HUES64 (cell line): ENCODE data around the gene ZNF268.
"Not testable (repeated sequence)": the region's sequence is repeated elsewhere in the genome, so short reads cannot be mapped to it uniquely, and the experiment has no call there.

Experiments used
- H3K27ac ChIP-seq: 2 replicates; pipeline ENCODE4 v1.7.0; 2013; ENCODE audit warnings: low read depth, low read length, inconsistent platforms
- H3K27me3 ChIP-seq: 2 replicates; pipeline ENCODE4 v1.6.1; 2013; ENCODE audit warnings: mild to moderate bottlenecking, low read length; ENCODE audit not compliant: insufficient read depth
- H3K36me3 ChIP-seq: 2 replicates; pipeline ENCODE4 v1.6.1; 2013; ENCODE audit warnings: mild to moderate bottlenecking, low read length; ENCODE audit not compliant: insufficient read depth
- H3K4me1 ChIP-seq: 2 replicates; pipeline ENCODE4 v1.6.1; 2013; ENCODE audit warnings: mild to moderate bottlenecking, low read length, moderate library complexity; ENCODE audit not compliant: insufficient read depth
- H3K4me3 ChIP-seq: 2 replicates; pipeline ENCODE4 v1.5.1; 2013; ENCODE audit warnings: mild to moderate bottlenecking, low read length, moderate library complexity
- H3K9ac ChIP-seq: 2 replicates; pipeline ENCODE4 v1.6.1; 2013; ENCODE audit warnings: mild to moderate bottlenecking, low read depth, low read length
- H3K9me3 ChIP-seq: 2 replicates; pipeline ENCODE4 v1.6.1; 2013; ENCODE audit warnings: low read depth, low read length; ENCODE audit not compliant: insufficient read depth
- WGBS: fragments of 150-250, 120-280 bp; methylation state at CpG from one replicate; pipeline ENCODE4 v1.1.7; 2013; ENCODE audit warnings: missing lambda C conversion rate; 5-methylcytosine and 5-hydroxymethylcytosine counted together

The ZNF268 gene

DNA sequence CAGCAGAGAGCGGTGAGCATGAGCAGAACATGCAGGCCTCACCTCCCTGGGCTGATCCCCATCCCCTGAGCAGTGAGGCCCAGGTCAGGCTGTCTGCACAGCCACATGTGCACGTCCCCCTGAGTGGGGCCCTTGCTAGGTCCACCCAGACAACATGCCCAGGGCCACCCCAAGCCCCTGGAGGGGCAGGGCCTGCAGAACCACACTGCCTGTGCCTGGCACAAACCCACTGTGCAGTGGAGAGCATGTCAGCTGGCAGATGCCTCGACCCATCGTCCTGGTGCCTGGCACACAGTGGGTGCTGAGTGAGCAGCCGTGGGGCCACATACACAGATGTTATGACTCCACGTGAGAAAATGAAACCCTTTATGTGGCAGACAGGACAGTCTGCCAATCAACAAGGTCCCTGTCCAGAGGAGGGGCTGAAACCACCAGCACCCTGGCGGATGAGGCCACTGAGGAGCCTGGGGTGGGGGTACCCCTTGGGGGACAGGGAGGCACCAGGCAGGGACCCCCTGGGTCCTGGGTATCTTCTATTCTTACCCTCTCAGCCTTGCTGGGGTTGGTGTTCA is 46.1 kb downstream of the ZNF268 start:
- no peak overlapping the region for H3K4me3 ChIP-seq
- peaks cover 91% of the 10 kb centered on the region for H3K9me3 ChIP-seq
- no peak overlapping the region for H3K27ac ChIP-seq
- H3K36me3 ChIP-seq = no peaks in the 10 kb centered on the region
- no peaks in the 10 kb centered on the region for H3K27me3 ChIP-seq
- H3K9ac ChIP-seq = no peak overlapping the region
- no peaks in the 10 kb centered on the region for H3K4me1 ChIP-seq
- WGBS = 71% methylated on average over 7 of the region's 7 CpGs

GRCh38 chr12:133231001-133231400 is 49.7 kb downstream of the ZNF268 start:
- H3K27me3 ChIP-seq = no peaks in the 10 kb centered on the region
- no peaks in the 10 kb centered on the region for H3K36me3 ChIP-seq
- H3K9me3 ChIP-seq = peaks cover 90% of the 10 kb centered on the region
- H3K27ac ChIP-seq = no peak overlapping the region
- no peak overlapping the region for H3K4me3 ChIP-seq
- H3K4me1 ChIP-seq = no peaks in the 10 kb centered on the region
- no peak overlapping the region for H3K9ac ChIP-seq
- 72% methylated on average over 3 of the region's 3 CpGs for WGBS

GRCh38 chr12:133233006-133233405 is 51.7 kb downstream of the ZNF268 start:
- Histone ChIP-seq H3K9me3 (peaks cover 84% of the 10 kb centered on the region), H3K27me3 (no peaks in the 10 kb centered on the region), H3K4me3 (no peak overlapping the region), H3K4me1 (no peaks in the 10 kb centered on the region), H3K36me3 (no peaks in the 10 kb centered on the region), H3K27ac (no peak overlapping the region), H3K9ac (no peak overlapping the region)
- WGBS = 86% methylated on average over 6 of the region's 6 CpGs

DNA sequence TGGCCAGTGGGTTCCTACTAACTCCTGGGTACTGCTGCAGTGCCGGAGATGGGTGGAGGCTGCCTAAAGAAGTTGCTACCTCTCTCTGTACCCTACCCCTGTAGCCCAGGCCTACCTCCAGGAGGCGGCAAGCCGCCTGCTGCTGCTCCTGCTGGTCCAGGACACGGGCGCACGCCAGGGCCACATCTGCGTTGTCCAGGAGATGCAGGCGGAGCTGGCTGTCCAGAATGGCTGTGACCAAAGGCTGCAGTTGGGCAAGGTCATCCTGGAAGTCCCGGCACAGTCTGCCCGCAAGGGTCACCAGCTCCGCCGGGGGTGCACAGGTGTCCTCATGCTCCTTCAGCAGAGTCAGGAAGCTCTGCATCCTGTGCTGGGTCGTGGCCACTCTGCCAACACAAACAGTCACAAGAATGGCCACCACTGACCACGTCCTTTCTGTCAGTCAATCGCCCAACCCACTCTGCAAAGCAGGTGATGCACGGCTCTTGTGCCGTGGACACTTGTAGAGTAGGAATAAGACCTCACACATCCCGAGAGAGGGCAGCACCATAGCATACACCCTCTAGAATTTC is 52.8 kb downstream of the ZNF268 start:
- Histone ChIP-seq H3K4me3 (no peak overlapping the region), H3K27me3 (no peaks in the 10 kb centered on the region), H3K9me3 (peaks cover 80% of the 10 kb centered on the region), H3K27ac (no peak overlapping the region), H3K4me1 (no peaks in the 10 kb centered on the region), H3K36me3 (no peaks in the 10 kb centered on the region), H3K9ac (no peak overlapping the region)
- WGBS = 80% methylated on average over 18 of the region's 18 CpGs

DNA sequence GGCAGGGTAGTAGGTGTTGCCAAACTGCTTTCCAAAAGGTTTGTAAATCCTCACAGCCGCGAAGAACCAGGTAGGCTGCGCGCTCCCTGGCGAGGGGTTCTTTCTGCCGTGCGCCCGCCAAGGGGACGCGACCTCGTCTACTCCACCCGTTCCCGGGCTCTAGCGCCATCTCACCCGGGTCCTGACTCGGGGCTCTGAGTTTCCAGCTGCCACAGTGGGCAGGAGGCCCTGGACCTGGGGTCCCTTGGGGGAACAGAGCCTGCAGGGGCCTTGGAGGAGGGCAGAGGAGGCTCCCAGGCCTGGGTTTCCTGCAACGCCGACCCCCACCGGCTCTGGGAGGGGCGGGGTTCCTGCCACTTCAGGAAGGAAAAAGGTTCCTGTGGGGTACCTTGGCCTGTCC is 53.7 kb downstream of the ZNF268 start:
- Histone ChIP-seq H3K27me3 (no peaks in the 10 kb centered on the region), H3K4me3 (no peak overlapping the region), H3K9me3 (peaks cover 80% of the 10 kb centered on the region), H3K27ac (no peak overlapping the region), H3K36me3 (no peaks in the 10 kb centered on the region), H3K4me1 (no peaks in the 10 kb centered on the region), H3K9ac (no peak overlapping the region)
- WGBS = 88% methylated on average over 20 of the region's 20 CpGs

GRCh38 chr12:133235401-133236112 is 54.3 kb downstream of the ZNF268 start, which contains the start of gene ANHX:
Gene ANHX, minus strand, starts transcription at chr12:133235877. Its CDS starts 1,521 bp downstream, at chr12:133234356.
- peaks cover 80% of the 10 kb centered on the region for H3K9me3 ChIP-seq
- no peak within 1 kb of the TSS for H3K27ac ChIP-seq
- H3K36me3 ChIP-seq = no peaks in the 10 kb centered on the region
- no peak within 1 kb of the TSS for H3K9ac ChIP-seq
- 93% methylated on average over 47 of the region's 61 CpGs for WGBS
- no peaks in the 10 kb centered on the region for H3K27me3 ChIP-seq
- no peaks in the 10 kb centered on the region for H3K4me1 ChIP-seq
- H3K4me3 ChIP-seq = no peak within 1 kb of the TSS

GRCh38 chr12:133236144-133236543 is 54.8 kb downstream of the ZNF268 start:
- Histone ChIP-seq H3K27ac (no peak overlapping the region), H3K4me1 (no peaks in the 10 kb centered on the region), H3K27me3 (no peaks in the 10 kb centered on the region), H3K4me3 (no peak overlapping the region), H3K36me3 (no peaks in the 10 kb centered on the region), H3K9ac (no peak overlapping the region), H3K9me3 (peaks cover 79% of the 10 kb centered on the region)
- 96% methylated on average over 44 of the region's 44 CpGs for WGBS

DNA sequence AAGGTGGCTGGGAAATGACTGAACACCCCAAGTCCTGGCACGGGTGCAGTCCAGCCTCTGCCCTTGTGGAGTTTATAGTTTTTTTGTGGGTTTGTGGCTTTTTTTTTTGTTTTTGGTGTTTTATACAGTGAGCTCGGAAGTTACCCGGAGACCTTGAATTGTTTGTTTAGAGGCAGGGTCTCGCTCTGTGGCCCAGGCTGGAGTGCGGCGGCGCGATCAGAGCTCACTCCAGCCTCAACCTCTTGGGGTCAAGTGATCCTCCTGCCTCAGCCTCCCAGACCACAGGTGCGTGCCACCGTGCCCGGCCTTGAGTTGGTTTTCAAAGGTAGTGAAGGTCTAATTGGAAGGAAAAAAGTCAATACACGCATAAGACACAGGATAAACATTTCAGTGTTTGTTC is 55.3 kb downstream of the ZNF268 start:
- H3K27me3 ChIP-seq = no peaks in the 10 kb centered on the region
- WGBS = 93% methylated on average over 12 of the region's 12 CpGs
- H3K36me3 ChIP-seq = no peaks in the 10 kb centered on the region
- no peak overlapping the region for H3K27ac ChIP-seq
- no peak overlapping the region for H3K4me3 ChIP-seq
- H3K9me3 ChIP-seq = peaks cover 79% of the 10 kb centered on the region
- no peaks in the 10 kb centered on the region for H3K4me1 ChIP-seq
- H3K9ac ChIP-seq = no peak overlapping the region

- Histone ChIP-seq H3K4me1 (no peaks in the 10 kb centered on the region), H3K9me3 (peaks cover 41% of the 10 kb centered on the region), H3K36me3 (no peaks in the 10 kb centered on the region), H3K27me3 (no peaks in the 10 kb centered on the region), H3K27ac (no peak overlapping the region), H3K9ac (no peak overlapping the region), H3K4me3 (no peak overlapping the region)
- WGBS = 94% methylated on average over 3 of the region's 6 CpGs
Observed at GRCh38 chr12:133251732-133252131, 70.4 kb downstream of the ZNF268 start.

DNA sequence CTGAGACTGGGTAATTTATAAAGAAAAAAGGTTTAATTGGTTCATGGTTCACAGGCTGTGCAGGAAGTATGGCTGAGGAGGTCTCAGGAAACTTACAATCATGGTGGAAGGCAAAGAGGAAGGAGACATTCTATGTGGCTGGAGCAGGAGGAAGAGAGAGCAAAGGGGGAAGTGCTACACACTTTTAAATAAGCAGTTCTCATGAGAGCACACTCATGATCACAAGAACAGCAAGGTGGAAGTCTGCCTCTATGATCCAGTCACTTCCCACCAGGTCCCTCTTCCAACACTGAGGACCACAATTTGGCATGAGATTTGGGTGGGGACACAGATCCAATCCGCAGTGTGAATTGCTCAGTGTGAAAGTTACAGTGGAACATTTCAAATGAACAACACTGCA is 74.5 kb downstream of the ZNF268 start:
- peaks cover 59% of the 10 kb centered on the region for H3K9me3 ChIP-seq
- not testable (repeated sequence) for H3K27ac ChIP-seq, H3K4me3 ChIP-seq, H3K36me3 ChIP-seq, H3K4me1 ChIP-seq, H3K27me3 ChIP-seq, H3K9ac ChIP-seq
- 20% methylated on average over 1 of the region's 1 CpG for WGBS

- Histone ChIP-seq H3K4me1 (no peaks in the 10 kb centered on the region), H3K4me3 (no peak overlapping the region), H3K36me3 (no peaks in the 10 kb centered on the region), H3K9me3 (peaks cover 59% of the 10 kb centered on the region), H3K27ac (no peak overlapping the region), H3K27me3 (no peaks in the 10 kb centered on the region), H3K9ac (no peak overlapping the region)
- WGBS = 36% methylated on average over 1 of the region's 1 CpG
Observed at GRCh38 chr12:133256321-133256720, 75.0 kb downstream of the ZNF268 start.
